Nephron progenitor cell (in vitro differentiated cells): ENCODE measurements around the gene ANKFY1.
"Not testable (repeated sequence)": the region's sequence is repeated elsewhere in the genome, so short reads cannot be mapped to it uniquely, and the experiment has no call there.

ENCODE experiments used
- DNase-seq: peaks from one replicate; pipeline ENCODE4 v3.0.0; 2021
- H3K27ac Mint-ChIP-seq: 2 replicates; pipeline ENCODE4 v1.8.0; 2021; ENCODE audit warnings: mild to moderate bottlenecking, moderate library complexity, mixed read lengths
- H3K27me3 Mint-ChIP-seq: 2 replicates; pipeline ENCODE4 v1.8.0; 2021; ENCODE audit warnings: mild to moderate bottlenecking, low read depth, mixed read lengths; ENCODE audit not compliant: poor library complexity
- H3K36me3 Mint-ChIP-seq: 2 replicates; pipeline ENCODE4 v1.8.0; 2021; ENCODE audit warnings: low read depth, mixed read lengths
- H3K4me1 Mint-ChIP-seq: 2 replicates; pipeline ENCODE4 v1.8.0; 2021; ENCODE audit warnings: mixed read lengths
- H3K4me3 Mint-ChIP-seq: 2 replicates; pipeline ENCODE4 v1.8.0; 2021; ENCODE audit warnings: mild to moderate bottlenecking, moderate library complexity, mixed read lengths
- H3K9me3 Mint-ChIP-seq: 2 replicates; pipeline ENCODE4 v1.8.0; 2021; ENCODE audit warnings: mild to moderate bottlenecking, moderate library complexity, mixed read lengths
- TF ChIP-seq, protein P1 (sequence below): fragments of 200-600 bp; sonication (generic); IDR thresholded peaks from 2 replicates; pipeline ENCODE4 v1.5.0; 2021; ENCODE audit warnings: antibody characterized with exemption

ANKFY1 gene

DNA sequence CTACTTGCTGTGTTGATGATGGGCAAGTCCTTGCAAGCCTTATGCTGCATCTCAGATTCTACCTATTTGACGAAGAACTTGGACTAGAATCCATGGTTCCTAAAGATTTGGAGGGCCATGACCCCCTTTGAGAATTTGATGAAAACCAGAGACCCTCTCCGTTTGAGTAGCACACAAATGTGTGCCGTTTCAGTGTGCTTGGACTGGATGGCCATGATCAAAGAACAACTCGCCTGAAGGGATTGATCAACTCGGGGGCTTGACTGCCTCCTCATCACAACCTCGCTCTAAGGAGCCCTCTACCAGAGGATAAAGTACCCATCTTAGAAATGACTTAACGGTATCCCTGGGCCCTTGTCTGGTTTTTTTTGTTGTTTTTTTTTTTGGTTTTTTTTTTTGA lies 2.8 kb upstream of the ANKFY1 start:
- H3K4me1 Mint-ChIP-seq, result peaks cover 19% of the 10 kb centered on the region
- peaks cover 8% of the 10 kb centered on the region for H3K9me3 Mint-ChIP-seq
- DNase-seq, result no peak
- TF ChIP-seq, protein P1, sequence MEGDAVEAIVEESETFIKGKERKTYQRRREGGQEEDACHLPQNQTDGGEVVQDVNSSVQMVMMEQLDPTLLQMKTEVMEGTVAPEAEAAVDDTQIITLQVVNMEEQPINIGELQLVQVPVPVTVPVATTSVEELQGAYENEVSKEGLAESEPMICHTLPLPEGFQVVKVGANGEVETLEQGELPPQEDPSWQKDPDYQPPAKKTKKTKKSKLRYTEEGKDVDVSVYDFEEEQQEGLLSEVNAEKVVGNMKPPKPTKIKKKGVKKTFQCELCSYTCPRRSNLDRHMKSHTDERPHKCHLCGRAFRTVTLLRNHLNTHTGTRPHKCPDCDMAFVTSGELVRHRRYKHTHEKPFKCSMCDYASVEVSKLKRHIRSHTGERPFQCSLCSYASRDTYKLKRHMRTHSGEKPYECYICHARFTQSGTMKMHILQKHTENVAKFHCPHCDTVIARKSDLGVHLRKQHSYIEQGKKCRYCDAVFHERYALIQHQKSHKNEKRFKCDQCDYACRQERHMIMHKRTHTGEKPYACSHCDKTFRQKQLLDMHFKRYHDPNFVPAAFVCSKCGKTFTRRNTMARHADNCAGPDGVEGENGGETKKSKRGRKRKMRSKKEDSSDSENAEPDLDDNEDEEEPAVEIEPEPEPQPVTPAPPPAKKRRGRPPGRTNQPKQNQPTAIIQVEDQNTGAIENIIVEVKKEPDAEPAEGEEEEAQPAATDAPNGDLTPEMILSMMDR, result no peak
- no peaks in the 10 kb centered on the region for H3K27me3 Mint-ChIP-seq
- peaks cover 51% of the 10 kb centered on the region for H3K36me3 Mint-ChIP-seq
- no peak overlapping the region for H3K4me3 Mint-ChIP-seq
- no peak overlapping the region for H3K27ac Mint-ChIP-seq

DNA sequence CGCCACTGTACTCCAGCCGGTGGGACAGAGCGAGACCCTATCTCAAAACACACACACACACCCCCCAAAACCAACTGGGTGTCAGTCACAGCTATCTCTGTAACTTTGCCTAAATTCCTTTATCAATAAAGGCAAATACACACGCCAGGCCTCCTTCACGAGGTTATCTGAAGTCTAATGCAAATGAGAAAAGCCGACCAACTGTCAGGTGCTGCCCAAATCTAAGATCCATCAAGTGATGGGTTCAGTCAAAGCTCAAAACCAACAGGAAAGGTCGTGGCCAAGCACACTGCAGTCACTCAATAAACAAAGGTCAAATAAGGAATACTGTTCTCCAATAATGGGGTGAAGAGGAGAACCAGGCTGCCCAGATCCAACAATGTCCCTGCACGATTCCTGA lies 1.1 kb downstream of the ANKFY1 start:
- TF ChIP-seq, protein P1, result no peak
- Mint-ChIP-seq H3K27ac (no peak overlapping the region), H3K9me3 (peaks cover 40% of the 10 kb centered on the region), H3K4me1 (peaks cover 19% of the 10 kb centered on the region), H3K4me3 (peak overlapping the region; percentile 92), H3K27me3 (no peaks in the 10 kb centered on the region), H3K36me3 (peaks cover 59% of the 10 kb centered on the region)
- DNase-seq, result no peak

DNA sequence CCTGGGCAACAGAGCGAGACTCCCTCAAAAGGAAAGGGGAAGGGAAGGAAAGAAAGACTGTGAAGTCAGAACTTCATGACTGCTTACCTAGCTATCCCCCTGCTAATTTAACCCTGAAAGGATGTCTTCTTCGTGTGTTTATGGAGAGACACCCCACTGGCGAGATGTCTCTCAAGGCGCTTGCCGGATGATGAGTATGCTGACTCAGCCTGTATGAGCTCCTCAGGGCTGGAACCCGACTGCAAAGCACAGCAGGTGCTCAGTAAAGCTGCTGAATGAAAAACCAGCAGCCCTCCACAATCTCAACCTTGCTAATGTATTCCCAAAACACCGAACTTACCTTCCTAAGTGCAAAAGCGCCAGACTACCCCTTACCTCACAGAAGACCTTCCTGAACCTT lies 2.3 kb downstream of the ANKFY1 start:
- Mint-ChIP-seq H3K4me3 (peak overlapping the region; percentile 60), H3K36me3 (peaks cover 65% of the 10 kb centered on the region), H3K4me1 (peaks cover 19% of the 10 kb centered on the region), H3K27me3 (no peaks in the 10 kb centered on the region), H3K9me3 (peaks cover 53% of the 10 kb centered on the region), H3K27ac (peak overlapping the region; percentile 6)
- DNase-seq, result no peak
- TF ChIP-seq, protein P1, result no peak

DNA sequence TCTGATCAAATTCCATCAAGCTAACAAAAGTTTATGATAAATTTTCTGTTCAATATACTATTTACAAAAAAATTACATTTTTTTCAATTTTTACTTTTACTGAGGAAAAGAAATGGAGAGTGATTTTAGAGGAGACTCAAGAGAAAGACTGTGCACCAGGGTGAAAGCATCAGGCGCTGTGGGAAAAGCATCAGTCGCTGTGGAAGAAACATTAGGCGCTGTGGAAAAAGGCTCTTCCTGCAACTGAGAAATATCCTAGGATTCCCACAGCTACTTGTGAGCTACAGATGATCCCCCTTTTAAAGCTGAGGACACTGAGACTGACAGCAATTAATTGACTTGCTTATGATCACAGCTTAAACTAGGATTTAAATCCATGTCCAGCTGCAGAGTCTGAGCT lies 4.9 kb downstream of the ANKFY1 start:
- H3K36me3 Mint-ChIP-seq, result peaks cover 88% of the 10 kb centered on the region

DNA sequence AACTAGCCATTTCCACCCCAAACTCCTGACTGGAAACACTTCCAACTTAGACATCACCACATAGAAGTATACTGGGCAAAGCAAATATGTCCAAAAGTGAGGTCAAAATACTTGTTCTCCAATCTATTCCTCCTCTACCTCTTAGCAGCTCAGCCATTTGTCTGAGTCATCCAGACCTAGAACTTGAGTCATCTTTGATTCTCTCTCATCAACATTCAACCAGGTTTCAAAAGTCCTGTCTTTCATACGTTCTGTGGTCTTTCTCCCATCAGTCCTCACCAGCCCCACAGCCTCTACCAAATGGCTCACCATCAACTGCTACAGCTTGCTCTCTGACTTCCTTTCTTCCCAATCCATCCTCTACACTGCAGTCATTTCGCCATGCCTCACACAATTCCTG lies 6.8 kb downstream of the ANKFY1 start:
- Mint-ChIP-seq H3K36me3 (peaks cover 88% of the 10 kb centered on the region), H3K4me1 (no peaks in the 10 kb centered on the region), H3K27ac (no peak overlapping the region), H3K9me3 (peaks cover 70% of the 10 kb centered on the region), H3K4me3 (no peak overlapping the region), H3K27me3 (no peaks in the 10 kb centered on the region)
- TF ChIP-seq, protein P1, result no peak
- no peak for DNase-seq

More for the DNA sequence above, 4.9 kb downstream of the ANKFY1 start:
- no peaks in the 10 kb centered on the region for H3K27me3 Mint-ChIP-seq
- H3K9me3 Mint-ChIP-seq, result peaks cover 70% of the 10 kb centered on the region
- no peak overlapping the region for H3K4me3 Mint-ChIP-seq
- no peak for DNase-seq
- H3K4me1 Mint-ChIP-seq, result peaks cover 11% of the 10 kb centered on the region
- TF ChIP-seq, protein P1, result no peak
- no peak overlapping the region for H3K27ac Mint-ChIP-seq

DNA sequence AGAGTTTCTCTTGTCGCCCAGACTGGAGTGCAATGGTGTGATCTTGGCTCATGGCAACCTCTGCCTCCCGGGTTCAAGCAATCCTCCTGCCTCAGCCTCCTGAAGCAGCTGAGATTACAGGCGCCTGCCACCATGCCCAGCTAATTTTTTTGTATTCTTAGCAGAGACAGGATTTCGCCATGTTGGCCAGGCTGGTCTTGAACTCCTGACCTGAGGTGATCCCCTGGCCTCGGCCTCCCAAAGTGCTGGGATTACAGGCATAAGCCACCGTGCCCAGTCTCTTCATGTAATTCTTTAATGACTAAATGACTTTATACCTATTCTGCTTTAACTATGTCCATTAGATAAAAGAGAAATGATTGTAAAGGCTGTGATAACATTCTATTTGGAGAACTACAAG lies 8.5 kb downstream of the ANKFY1 start:
- H3K27me3 Mint-ChIP-seq, DNase-seq, H3K27ac Mint-ChIP-seq, H3K4me1 Mint-ChIP-seq, H3K4me3 Mint-ChIP-seq: not testable (repeated sequence)
- peaks cover 73% of the 10 kb centered on the region for H3K36me3 Mint-ChIP-seq
- peaks cover 58% of the 10 kb centered on the region for H3K9me3 Mint-ChIP-seq
